ENCODE results near the gene SMG6.
"Not testable (repeated sequence)": the region's sequence is repeated elsewhere in the genome, so short reads cannot be mapped to it uniquely, and the experiment has no call there.

The SMG6 gene

GRCh38 chr17:2144701-2145100 lies 158.9 kb downstream of the SMG6 start:
- no peak for DNase-seq (ENCODE audit: low read depth in 2 of 2)

- DNase-seq (ENCODE audit: low read depth in 2 of 2) = no peak
Observed at GRCh38 chr17:2143332-2143731, 160.3 kb downstream of the SMG6 start.

GRCh38 chr17:2142682-2143081 lies 160.9 kb downstream of the SMG6 start:
- not testable (repeated sequence) for DNase-seq (ENCODE audit: low read depth in 2 of 2)

GRCh38 chr17:2140683-2141082 lies 162.9 kb downstream of the SMG6 start:
- no peak for DNase-seq (ENCODE audit: low read depth in 2 of 2)

GRCh38 chr17:2138761-2139160 lies 164.8 kb downstream of the SMG6 start:
- DNase-seq (ENCODE audit: low read depth in 2 of 2) = no peak

- DNase-seq (ENCODE audit: low read depth in 2 of 2) = no peak
Observed at GRCh38 chr17:2138318-2138717, 165.3 kb downstream of the SMG6 start.

- no peak for DNase-seq (ENCODE audit: low read depth in 2 of 2)
Observed at GRCh38 chr17:2137342-2138098, 166.1 kb downstream of the SMG6 start.

- DNase-seq (ENCODE audit: low read depth in 2 of 2) = no peak
Observed at GRCh38 chr17:2136241-2136640, 167.3 kb downstream of the SMG6 start.

- no peak for DNase-seq (ENCODE audit: low read depth in 2 of 2)
Observed at GRCh38 chr17:2128011-2128410, 175.6 kb downstream of the SMG6 start.

- no peak for DNase-seq (ENCODE audit: low read depth in 2 of 2)
Observed at GRCh38 chr17:2125013-2125535, 178.5 kb downstream of the SMG6 start.

GRCh38 chr17:2124391-2124790 lies 179.2 kb downstream of the SMG6 start:
- no peak for DNase-seq (ENCODE audit: low read depth in 2 of 2)

- no peak for DNase-seq (ENCODE audit: low read depth in 2 of 2)
Observed at GRCh38 chr17:2123375-2124251, 180.0 kb downstream of the SMG6 start.

GRCh38 chr17:2122641-2123302 lies 180.8 kb downstream of the SMG6 start:
- no peak for DNase-seq (ENCODE audit: low read depth in 2 of 2)

- no peak for DNase-seq (ENCODE audit: low read depth in 2 of 2)
Observed at GRCh38 chr17:2120586-2121335, 182.8 kb downstream of the SMG6 start.

GRCh38 chr17:2113279-2113622 lies 190.3 kb downstream of the SMG6 start:
- DNase-seq (ENCODE audit: low read depth in 2 of 2) = no peak

GRCh38 chr17:2111691-2112090 lies 191.9 kb downstream of the SMG6 start:
- DNase-seq (ENCODE audit: low read depth in 2 of 2) = no peak

GRCh38 chr17:2110436-2110835 lies 193.1 kb downstream of the SMG6 start:
- no peak for DNase-seq (ENCODE audit: low read depth in 2 of 2)

- no peak for DNase-seq (ENCODE audit: low read depth in 2 of 2)
Observed at GRCh38 chr17:2108170-2108569, 195.4 kb downstream of the SMG6 start.

GRCh38 chr17:2107506-2107905 lies 196.1 kb downstream of the SMG6 start:
- DNase-seq (ENCODE audit: low read depth in 2 of 2) = no peak

- DNase-seq (ENCODE audit: low read depth in 2 of 2) = no peak
Observed at GRCh38 chr17:2107050-2107449, 196.5 kb downstream of the SMG6 start.

GRCh38 chr17:2106308-2106955 lies 197.2 kb downstream of the SMG6 start:
- no peak for DNase-seq (ENCODE audit: low read depth in 2 of 2)

All from stimulated activated CD8-positive, alpha-beta memory T cell treated with anti-CD3 and anti-CD28 coated beads, Interleukin-7, amount 100 ng/mL, for 1 hour (primary cell).